Measurements from ENCODE around the gene TREML4.

GRCh38 chr6:41283600-41283999, 55.5 kb downstream of the TREML4 start:
- TF ChIP-seq, protein P1, sequence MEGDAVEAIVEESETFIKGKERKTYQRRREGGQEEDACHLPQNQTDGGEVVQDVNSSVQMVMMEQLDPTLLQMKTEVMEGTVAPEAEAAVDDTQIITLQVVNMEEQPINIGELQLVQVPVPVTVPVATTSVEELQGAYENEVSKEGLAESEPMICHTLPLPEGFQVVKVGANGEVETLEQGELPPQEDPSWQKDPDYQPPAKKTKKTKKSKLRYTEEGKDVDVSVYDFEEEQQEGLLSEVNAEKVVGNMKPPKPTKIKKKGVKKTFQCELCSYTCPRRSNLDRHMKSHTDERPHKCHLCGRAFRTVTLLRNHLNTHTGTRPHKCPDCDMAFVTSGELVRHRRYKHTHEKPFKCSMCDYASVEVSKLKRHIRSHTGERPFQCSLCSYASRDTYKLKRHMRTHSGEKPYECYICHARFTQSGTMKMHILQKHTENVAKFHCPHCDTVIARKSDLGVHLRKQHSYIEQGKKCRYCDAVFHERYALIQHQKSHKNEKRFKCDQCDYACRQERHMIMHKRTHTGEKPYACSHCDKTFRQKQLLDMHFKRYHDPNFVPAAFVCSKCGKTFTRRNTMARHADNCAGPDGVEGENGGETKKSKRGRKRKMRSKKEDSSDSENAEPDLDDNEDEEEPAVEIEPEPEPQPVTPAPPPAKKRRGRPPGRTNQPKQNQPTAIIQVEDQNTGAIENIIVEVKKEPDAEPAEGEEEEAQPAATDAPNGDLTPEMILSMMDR (IDR thresholded peaks at IDR 0.05), result no peak
- no peak for TF ChIP-seq POLR2A (IDR thresholded peaks at IDR 0.05)
